B cell (primary cell): ENCODE measurements around the gene ZNF804B. TPM values are rescaled to one million over a fixed set of nuclear protein-coding genes. Genes with fewer than 3 reads are reported as not detected.

Experiments
- ATAC-seq: fragments of 200-7000 bp; cut with Tn5 transposase; one replicate; pipeline ENCODE4 v1.10.0; 2021; ENCODE audit warnings: low read depth, mild to moderate bottlenecking, moderate number of reproducible peaks, moderate library complexity
- CTCF ChIA-PET: fragments of 350-600 bp; sonication (Branson Sonifier 250); formaldehyde crosslinking; loops from one replicate; lab custom pipeline; 2021; ENCODE audit warnings: antibody characterized with exemption, inconsistent platforms; lab: Charles Lee
- POLR2A ChIA-PET: fragments of 350-600 bp; sonication (Branson Sonifier 250); formaldehyde crosslinking; loops from one replicate; lab custom pipeline; 2021; ENCODE audit warnings: antibody characterized with exemption; lab: Charles Lee
- DNase-seq: peaks from one replicate; pipeline ENCODE4 v3.0.0; 2013
- H2AFZ ChIP-seq: 2 replicates; pipeline ENCODE4 v1.6.1; 2012; ENCODE audit warnings: mild to moderate bottlenecking, low read depth, low read length; ENCODE audit not compliant: insufficient read depth, poor library complexity, severe bottlenecking
- H3K27ac ChIP-seq, 2 donors: 1 replicate in 1 of 2; 2 replicates in 1 of 2; pipeline ENCODE4 v1.5.1; 2012 to 2013; ENCODE audit warnings: low read length in 2 of 2, mild to moderate bottlenecking in 2 of 2, moderate library complexity in 1 of 2
- H3K27me3 ChIP-seq, 4 experiments: fragments of 200-600 bp in 1 of 4; sonication (generic) in 1 of 4; replicated peaks in 1 of 4; 1 replicate in 2 of 4; 2 replicates in 2 of 4; pipeline versions ENCODE4 v1.6.1 to v1.7.0; 2013 to 2016; ENCODE audit warnings: low read length in 3 of 4, mild to moderate bottlenecking in 2 of 4, mixed read lengths in 1 of 4, moderate library complexity in 1 of 4; ENCODE audit not compliant: insufficient read depth in 4 of 4, control insufficient read depth in 3 of 4; ENCODE audit errors: control extremely low read depth in 1 of 4
- H3K36me3 ChIP-seq, 2 experiments: replicated peaks in 1 of 2; 1 replicate in 1 of 2; 2 replicates in 1 of 2; pipeline versions ENCODE4 v1.6.1 to v1.7.1; 2013; ENCODE audit warnings: low read length in 1 of 2; ENCODE audit not compliant: insufficient read depth in 2 of 2, control insufficient read depth in 1 of 2; ENCODE audit errors: control extremely low read depth in 1 of 2, extremely low read depth in 1 of 2
- H3K4me1 ChIP-seq, 2 donors: fragments of 200-600 bp in 1 of 2; sonication (generic) in 1 of 2; 1 replicate in 1 of 2; 2 replicates in 1 of 2; pipeline versions ENCODE4 v1.5.1 to v1.6.1; 2013 to 2017; ENCODE audit warnings: low read length in 2 of 2; ENCODE audit not compliant: control insufficient read depth in 2 of 2, insufficient read depth in 2 of 2
- H3K4me2 ChIP-seq: replicated peaks from 2 replicates; pipeline ENCODE3; 2012; ENCODE audit warnings: mild to moderate bottlenecking, low read depth, low read length; ENCODE audit not compliant: poor library complexity, severe bottlenecking
- H3K4me3 ChIP-seq, 5 experiments: fragments of 200-600 bp in 1 of 5; sonication (generic) in 1 of 5; 1 replicate in 3 of 5; 2 replicates in 2 of 5; pipeline versions ENCODE4 v1.5.1 to v1.7.0; 2011 to 2016; ENCODE audit warnings: low read length in 4 of 5, mild to moderate bottlenecking in 4 of 5, low read depth in 2 of 5, control low read depth in 1 of 5, moderate library complexity in 1 of 5; ENCODE audit not compliant: insufficient read depth in 1 of 5; ENCODE audit errors: control extremely low read depth in 1 of 5, extremely low read depth in 1 of 5
- H3K79me2 ChIP-seq: fragments of 200-600 bp; sonication (generic); one replicate; pipeline ENCODE4 v1.6.0; 2016; ENCODE audit warnings: low read length; ENCODE audit not compliant: control insufficient read depth, insufficient read depth
- H3K9ac ChIP-seq: fragments of 200-600 bp; sonication (generic); 2 replicates; pipeline ENCODE4 v1.6.1; 2017; ENCODE audit warnings: mild to moderate bottlenecking, low read length, moderate library complexity
- H3K9me3 ChIP-seq, 3 donors: one replicate each; pipeline versions ENCODE4 v1.6.1 to v1.7.1; 2013; ENCODE audit warnings: low read length in 2 of 3; ENCODE audit not compliant: control insufficient read depth in 2 of 3, insufficient read depth in 1 of 3; ENCODE audit errors: control extremely low read depth in 1 of 3
- H4K20me1 ChIP-seq: 2 replicates; pipeline ENCODE4 v1.6.0; 2012; ENCODE audit warnings: mild to moderate bottlenecking, low read length; ENCODE audit not compliant: insufficient read depth, control insufficient read depth, poor library complexity, severe bottlenecking
- H3K27ac Mint-ChIP-seq: one replicate; pipeline ENCODE4 v1.8.0; 2021; ENCODE audit warnings: mixed read lengths
- H3K27me3 Mint-ChIP-seq: one replicate; pipeline ENCODE4 v1.8.0; 2021; ENCODE audit warnings: mixed read lengths
- H3K4me1 Mint-ChIP-seq: one replicate; pipeline ENCODE4 v1.8.0; 2021; ENCODE audit warnings: mixed read lengths
- H3K4me3 Mint-ChIP-seq: one replicate; pipeline ENCODE4 v1.8.0; 2021; ENCODE audit warnings: mixed read lengths
- H3K9me3 Mint-ChIP-seq: one replicate; pipeline ENCODE4 v1.8.0; 2022; ENCODE audit warnings: mixed read lengths; ENCODE audit not compliant: insufficient read depth
- EZH2 ChIP-seq: IDR thresholded peaks from 2 replicates; pipeline ENCODE4 v1.6.1; 2012; ENCODE audit warnings: borderline replicate concordance, low read depth, mild to moderate bottlenecking, moderate library complexity, low read length; ENCODE audit not compliant: insufficient read depth, poor library complexity, severe bottlenecking
- WGBS: methylation state at CpG from one replicate; pipeline ENCODE4 v1.1.5; 2013; ENCODE audit warnings: missing lambda C conversion rate; ENCODE audit not compliant: insufficient coverage; 5-methylcytosine and 5-hydroxymethylcytosine counted together
- intact Hi-C: fragments of 100-400 bp; cut with micrococcal nuclease; formaldehyde crosslinking; loops from one replicate; pipeline ENCODE4 v1.10.0; 2022
- polyA minus RNA-seq: library from RNA; depleted of rRNA, polyadenylated mRNA; stranded (reverse); fragments of >200 nt; gene quantifications from 2 replicates; pipeline ENCODE4 v1.2.3, GENCODE V29; 2012
- polyA plus RNA-seq: library from polyadenylated mRNA; depleted of rRNA; stranded (reverse); fragments of >200 nt; gene quantifications from 2 replicates; pipeline ENCODE4 v1.2.3, GENCODE V29; 2012
- total RNA-seq, 2 donors: library from RNA; stranded (reverse); fragments of 120-200 nt in 1 of 2; gene quantifications; 1 replicate in 1 of 2; 2 replicates in 1 of 2; pipeline versions ENCODE4 v1.2.3 to v1.2.4, GENCODE V29; 2013 to 2022
- TF ChIP-seq, protein P1 (sequence below): fragments of 200-600 bp; IDR thresholded peaks from one replicate; pipeline ENCODE4 v1.8.0; 2022; ENCODE audit warnings: antibody characterized with exemption, mild to moderate bottlenecking

Gene ZNF804B
- total RNA-seq (not detected in 2 replicates), polyA plus RNA-seq (not detected in 2 replicates), polyA minus RNA-seq (not detected in 2 replicates)
- not detected for total RNA-seq (2013)

DNA sequence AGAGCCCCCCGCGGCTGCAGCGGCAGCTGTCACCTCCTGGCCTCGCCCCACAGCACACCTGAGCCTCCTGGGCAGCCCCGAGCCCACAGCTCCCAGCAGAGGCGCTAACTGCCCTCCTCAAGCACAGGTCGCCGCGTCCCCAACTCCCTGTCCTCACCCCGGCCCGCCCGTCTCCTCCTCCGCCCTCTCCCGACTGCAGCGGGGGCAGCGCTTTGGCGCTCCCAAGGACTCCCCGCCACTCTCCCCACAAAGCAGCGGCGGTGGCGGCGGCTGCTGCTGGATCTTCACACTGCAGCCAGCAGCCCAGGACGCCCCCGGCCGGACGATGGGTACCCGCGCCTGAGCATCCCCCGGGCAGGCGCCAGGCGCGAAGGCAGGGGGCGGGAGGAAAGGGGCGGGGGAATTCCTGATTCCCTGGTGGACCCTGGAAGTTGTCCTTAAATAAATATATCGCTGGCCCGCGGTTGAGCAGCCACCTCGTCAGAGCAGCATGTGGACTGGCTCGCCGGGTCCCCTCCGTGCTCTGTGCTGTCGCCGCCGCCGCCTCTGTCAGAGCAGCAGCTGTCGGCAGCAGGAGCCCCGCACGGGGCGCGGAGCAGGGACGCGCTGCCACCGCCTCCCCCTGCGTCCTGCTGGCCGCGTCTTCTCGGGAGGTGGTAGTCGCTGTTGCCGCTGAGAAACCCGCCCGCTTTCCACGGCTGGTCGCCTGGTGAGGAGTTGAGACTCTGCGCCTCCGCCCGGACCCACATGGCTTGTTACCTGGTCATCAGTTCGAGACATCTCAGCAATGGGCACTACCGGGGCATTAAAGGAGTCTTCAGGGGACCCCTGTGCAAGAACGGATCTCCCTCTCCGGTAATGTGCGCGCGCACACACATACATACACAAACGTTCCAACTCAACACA lies at the start of gene ZNF804B:
ZNF804B (plus strand) TSS at position 471 of the 906 bp plus-strand sequence; CDS start at position 748, 277 bp downstream.
- ATAC-seq, result no peak
- Mint-ChIP-seq H3K4me3 (no peak within 1 kb of the TSS), H3K27me3 (peaks cover 35% of the 10 kb centered on the region), H3K4me1 (peaks cover 3% of the 10 kb centered on the region), H3K27ac (no peak within 1 kb of the TSS), H3K9me3 (no peaks in the 10 kb centered on the region)
- 4% methylated on average over 67 of the region's 74 CpGs for WGBS
- ChIA-PET POLR2A (no interaction called here), CTCF (no interaction called here)
- H4K20me1 ChIP-seq, result no peaks in the 10 kb centered on the region
- no peak for DNase-seq
- H2AFZ ChIP-seq, result no peak within 1 kb of the TSS
- H3K79me2 ChIP-seq, result no peaks in the 10 kb centered on the region
- no peak within 1 kb of the TSS for H3K27ac ChIP-seq
- TF ChIP-seq EZH2, result no peak
- TF ChIP-seq, protein P1, sequence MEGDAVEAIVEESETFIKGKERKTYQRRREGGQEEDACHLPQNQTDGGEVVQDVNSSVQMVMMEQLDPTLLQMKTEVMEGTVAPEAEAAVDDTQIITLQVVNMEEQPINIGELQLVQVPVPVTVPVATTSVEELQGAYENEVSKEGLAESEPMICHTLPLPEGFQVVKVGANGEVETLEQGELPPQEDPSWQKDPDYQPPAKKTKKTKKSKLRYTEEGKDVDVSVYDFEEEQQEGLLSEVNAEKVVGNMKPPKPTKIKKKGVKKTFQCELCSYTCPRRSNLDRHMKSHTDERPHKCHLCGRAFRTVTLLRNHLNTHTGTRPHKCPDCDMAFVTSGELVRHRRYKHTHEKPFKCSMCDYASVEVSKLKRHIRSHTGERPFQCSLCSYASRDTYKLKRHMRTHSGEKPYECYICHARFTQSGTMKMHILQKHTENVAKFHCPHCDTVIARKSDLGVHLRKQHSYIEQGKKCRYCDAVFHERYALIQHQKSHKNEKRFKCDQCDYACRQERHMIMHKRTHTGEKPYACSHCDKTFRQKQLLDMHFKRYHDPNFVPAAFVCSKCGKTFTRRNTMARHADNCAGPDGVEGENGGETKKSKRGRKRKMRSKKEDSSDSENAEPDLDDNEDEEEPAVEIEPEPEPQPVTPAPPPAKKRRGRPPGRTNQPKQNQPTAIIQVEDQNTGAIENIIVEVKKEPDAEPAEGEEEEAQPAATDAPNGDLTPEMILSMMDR, result no peak
- no peaks in the 10 kb centered on the region for H3K4me1 ChIP-seq
- no peak within 1 kb of the TSS for H3K4me3 ChIP-seq
- intact Hi-C loops, result no loop called here
- no peaks in the 10 kb centered on the region for H3K36me3 ChIP-seq
- no peak within 1 kb of the TSS for H3K4me2 ChIP-seq
- H3K27me3 ChIP-seq, result peaks cover 0 to 11% (median 6%) of the 10 kb centered on the region in 4 experiments
- no peak within 1 kb of the TSS for H3K9ac ChIP-seq
- H3K9me3 ChIP-seq, result no peaks in the 10 kb centered on the region

- Mint-ChIP-seq H3K4me3 (no peak overlapping the region), H3K9me3 (no peaks in the 10 kb centered on the region), H3K27me3 (no peaks in the 10 kb centered on the region), H3K4me1 (no peaks in the 10 kb centered on the region), H3K27ac (no peak overlapping the region)
- TF ChIP-seq, protein P1, result no peak
- TF ChIP-seq EZH2, result no peak
- Histone ChIP-seq H3K79me2 (no peaks in the 10 kb centered on the region), H3K4me2 (no peak overlapping the region), H2AFZ (no peak overlapping the region), H3K9me3 (peaks cover 0 to 14% (median 0%) of the 10 kb centered on the region in 3 donors), H3K36me3 (no peaks in the 10 kb centered on the region), H3K27ac (no peak overlapping the region), H4K20me1 (no peaks in the 10 kb centered on the region), H3K4me1 (no peaks in the 10 kb centered on the region), H3K4me3 (no peak overlapping the region), H3K9ac (no peak overlapping the region), H3K27me3 (no peaks in the 10 kb centered on the region)
- ChIA-PET CTCF (no interaction called here), POLR2A (no interaction called here)
- no CpG with 5 or more reads among the region's 2 CpGs for WGBS
- intact Hi-C loops, result no loop called here
- no peak for DNase-seq
- no peak for ATAC-seq
Measured at GRCh38 chr7:88735920-88736319, 23.6 kb upstream of the ZNF804B start.
